GM19328 (cell line): Measurements from ENCODE around the gene ZMAT5.

Experiments used
- ATAC-seq: cut with Tn5 transposase; IDR thresholded peaks from one replicate; pipeline ENCODE4 v1.9.1; 2021; ENCODE audit warnings: mild to moderate bottlenecking, moderate library complexity; ENCODE audit not compliant: unreplicated experiment

ZMAT5 gene

DNA sequence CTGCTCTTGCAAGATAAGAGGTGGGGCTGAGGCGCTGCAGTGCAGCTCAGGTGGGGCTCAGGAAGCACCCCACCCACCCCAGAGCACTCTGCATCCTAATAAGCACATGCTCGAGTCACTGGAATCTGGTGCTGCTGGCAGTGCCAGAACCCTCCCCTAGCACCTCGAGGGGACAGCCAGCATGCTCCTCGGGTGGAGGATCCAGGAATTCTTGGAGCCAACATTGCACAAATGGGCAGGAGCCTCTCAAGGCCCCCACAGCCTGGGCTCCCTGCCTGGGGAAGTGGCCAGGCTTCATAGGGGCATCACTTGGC is 74.5 kb downstream of the ZMAT5 start:
- ATAC-seq: no peak

DNA sequence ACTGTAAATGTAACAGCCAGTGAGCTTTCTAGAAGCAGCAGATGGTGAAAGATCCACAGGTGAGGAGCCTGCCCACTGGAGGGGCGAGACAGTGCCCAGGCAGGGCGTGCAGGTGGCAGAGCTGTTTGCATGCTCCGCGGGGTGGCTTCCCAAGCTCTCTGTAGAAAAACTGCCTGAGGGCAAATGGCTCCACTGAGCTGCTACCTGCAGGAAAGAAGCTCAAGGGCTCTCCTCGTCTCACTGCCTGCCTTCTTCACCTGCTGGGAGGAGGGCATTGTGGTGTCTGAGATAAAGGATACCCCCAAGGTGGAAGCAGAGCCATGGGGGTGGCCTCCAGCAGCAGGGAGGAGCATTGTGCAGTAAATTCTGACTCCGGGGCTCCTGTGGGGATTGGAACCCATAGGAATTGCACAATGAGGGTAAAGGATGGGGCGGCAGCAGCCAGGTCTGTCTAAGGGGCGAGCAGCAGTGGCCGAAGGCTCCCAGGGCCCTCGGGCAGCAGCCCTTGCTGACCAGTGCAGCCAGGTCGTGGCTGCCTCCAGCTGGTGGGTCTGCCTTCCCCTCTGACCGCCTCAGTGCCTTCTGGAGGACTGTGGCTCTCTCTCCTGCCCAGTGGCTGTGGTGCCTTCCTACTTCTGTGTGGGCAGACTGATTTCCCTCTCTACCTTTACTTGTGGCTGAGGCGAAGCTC is 75.0 kb downstream of the ZMAT5 start:
- ATAC-seq: no peak

DNA sequence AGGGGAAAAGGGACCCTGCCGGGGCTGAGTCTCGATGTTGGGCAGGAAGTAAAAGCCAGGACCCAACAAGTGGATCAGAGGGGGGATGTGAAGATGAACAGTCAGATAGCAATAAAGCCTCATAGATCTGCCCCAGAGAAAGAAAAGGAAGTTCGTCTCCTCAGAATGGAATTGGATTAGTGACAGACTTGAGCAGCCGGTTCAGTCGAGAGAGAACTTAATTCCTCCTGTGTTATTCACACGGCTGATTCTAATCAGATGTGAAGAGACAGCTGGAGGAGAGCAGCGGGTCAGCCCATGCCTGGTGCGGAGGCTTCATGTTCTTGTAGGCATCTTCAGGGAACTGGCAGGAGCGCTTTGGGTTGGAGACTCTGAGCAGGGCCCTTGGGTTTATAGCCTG is 76.3 kb downstream of the ZMAT5 start:
- ATAC-seq: no peak

DNA sequence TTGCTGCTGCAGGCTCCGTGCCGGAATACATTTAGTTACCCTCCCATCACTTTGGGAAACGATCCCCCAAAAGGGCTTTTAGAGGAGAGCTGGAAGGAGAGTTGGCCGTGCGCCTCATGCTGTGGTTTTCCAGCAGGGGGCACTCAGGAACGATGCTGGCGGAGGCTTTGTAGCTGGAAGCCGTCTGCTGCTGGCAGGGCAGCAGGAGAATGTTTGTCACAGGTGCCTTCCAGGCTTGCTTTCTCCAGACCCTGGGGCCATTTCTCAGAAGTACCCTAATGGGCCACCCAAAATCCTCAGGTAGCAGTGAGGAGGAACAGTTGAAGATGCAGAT is 77.0 kb downstream of the ZMAT5 start:
- ATAC-seq: no peak

DNA sequence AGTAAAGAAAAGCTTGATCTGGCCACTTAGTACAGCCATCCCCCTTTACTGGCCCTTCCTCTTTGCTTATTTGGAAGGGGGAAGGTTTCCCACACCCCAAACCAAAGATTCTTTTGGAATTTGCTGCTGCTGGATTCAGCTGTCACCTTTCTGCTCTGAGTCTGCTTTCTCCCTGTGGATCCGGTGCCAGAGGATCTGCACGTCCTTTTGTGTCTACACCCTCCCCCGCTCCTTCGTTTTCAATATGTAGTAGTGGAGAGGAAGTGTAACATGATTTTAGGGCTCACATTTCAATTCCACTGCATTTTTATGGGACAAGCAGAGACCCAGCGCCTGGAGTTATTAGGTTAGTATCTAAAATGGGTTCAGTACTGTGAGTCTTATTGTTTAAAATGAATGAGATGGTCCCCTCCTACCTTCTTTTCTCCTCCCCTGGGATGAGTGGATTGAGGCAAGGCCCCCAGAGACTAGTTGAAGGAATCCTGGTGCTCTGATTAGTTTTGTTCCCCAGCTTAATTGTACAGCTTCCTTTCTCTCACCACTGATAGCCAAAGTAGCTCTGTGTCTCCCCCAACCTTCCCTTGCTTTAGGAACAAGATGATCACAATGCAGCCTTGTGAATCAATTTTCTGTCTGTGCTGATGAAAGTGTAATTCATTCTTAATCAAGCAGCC is 77.5 kb downstream of the ZMAT5 start:
- no peak for ATAC-seq

DNA sequence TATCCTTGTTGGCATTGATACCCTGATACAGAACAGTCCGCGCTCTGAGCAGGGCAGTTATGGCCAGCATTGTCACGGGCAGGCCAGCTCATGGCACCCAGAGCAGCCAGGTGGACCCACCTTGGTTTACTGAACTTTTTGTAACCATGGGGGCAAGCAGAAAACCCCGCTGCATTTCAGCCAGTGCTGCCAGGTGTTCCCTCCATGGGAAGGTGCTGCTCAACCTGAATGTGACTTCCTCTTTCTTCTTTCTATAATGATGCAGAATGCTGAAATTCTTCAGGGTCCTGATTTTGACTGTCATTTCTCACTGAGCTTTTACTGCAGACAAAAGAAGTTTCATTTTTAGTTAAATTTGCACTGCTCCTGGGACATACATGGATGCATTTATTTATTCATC is 82.6 kb downstream of the ZMAT5 start:
- no peak for ATAC-seq

DNA sequence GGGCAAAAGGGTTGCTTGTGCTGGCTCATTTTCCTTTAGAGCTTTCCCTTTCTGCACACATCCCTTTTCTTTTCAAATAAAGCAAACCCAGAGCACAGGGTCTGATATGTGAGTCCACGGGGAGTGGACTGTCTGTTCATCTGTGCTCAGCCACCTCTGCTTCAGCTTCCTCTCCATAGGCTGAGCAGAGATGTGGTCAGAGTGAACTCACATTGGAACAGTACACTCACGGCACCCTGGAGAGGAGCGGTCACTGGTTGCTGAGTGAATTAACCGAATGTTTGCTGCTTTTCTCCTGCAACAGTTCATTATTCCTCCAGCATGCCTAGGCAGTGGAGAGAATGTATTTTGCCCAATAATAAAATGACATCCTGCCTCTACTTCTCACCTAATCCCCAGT is 83.3 kb downstream of the ZMAT5 start:
- no peak for ATAC-seq
